HEK293T (cell line): ENCODE results near the gene DNAH17.

Experiments
- TARDBP ChIP-seq: fragments of 450-650 bp; IDR thresholded peaks from 2 replicates; pipeline ENCODE4 v1.6.1; 2016
- ZNF384 ChIP-seq: fragments of 450-650 bp; IDR thresholded peaks from 2 replicates; pipeline ENCODE4 v1.6.1; 2016

- TF ChIP-seq TARDBP (no peak), ZNF384 (no peak)
Observed at GRCh38 chr17:78492116-78492799, 84.9 kb downstream of the DNAH17 start.
